NCI-H187 (cell line): ENCODE results near the gene MMP10.

Experiments
- DNase-seq, 2 experiments: peaks; one replicate each; lab custom pipeline; 2025; lab: John Stamatoyannopoulos, UW

MMP10 gene

DNA sequence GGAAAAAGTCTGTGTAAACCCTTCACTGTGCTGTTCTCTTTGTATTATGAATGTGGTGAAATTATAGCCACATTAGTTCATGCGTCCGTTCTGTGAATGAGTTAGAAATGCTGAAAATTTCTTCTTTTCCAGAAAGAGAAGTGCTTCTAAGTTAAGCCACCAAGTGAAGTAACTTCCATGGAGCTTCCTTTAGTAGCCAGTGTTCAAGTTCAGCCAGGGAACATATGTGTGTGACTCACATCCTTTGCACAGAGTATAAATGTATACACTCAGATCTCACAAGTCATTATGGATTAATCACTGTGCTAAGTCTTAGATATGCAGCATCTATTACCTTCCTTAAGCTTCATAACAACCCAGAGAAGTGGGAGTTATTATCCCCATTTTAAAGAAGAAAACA lies 52.5 kb downstream of the MMP10 start:
- DNase-seq = no peak

- no peak for DNase-seq
Observed at GRCh38 chr11:102724904-102725500, 55.4 kb downstream of the MMP10 start, which contains the start of gene MMP8. Gene MMP8, minus strand, starts transcription at chr11:102724954. Its CDS starts 99 bp downstream, at chr11:102724855.

- no peak for DNase-seq
Observed at GRCh38 chr11:102722821-102723220, 57.6 kb downstream of the MMP10 start.
